ENCODE results near the gene THOP1.

Gene THOP1

GRCh38 chr19:2785244-2785997, at the start of gene THOP1:
TSS of gene THOP1 (plus strand) at chr19:2785503. CDS start at chr19:2785663, 160 bp downstream.
- DNase-seq (ENCODE audit: low read depth, low spot score), result peak; percentile 99

- no peak for DNase-seq (ENCODE audit: low read depth, low spot score)
Measured at GRCh38 chr19:2736550-2737190, 48.6 kb upstream of the THOP1 start.

GRCh38 chr19:2739602-2740313, 45.5 kb upstream of the THOP1 start, which contains the start of gene SLC39A3:
TSS of gene SLC39A3 (minus strand) at chr19:2740017. CDS start at chr19:2737257, 2,760 bp downstream.
- peak; percentile 99 for DNase-seq (ENCODE audit: low read depth, low spot score)

- no peak for DNase-seq (ENCODE audit: low read depth, low spot score)
Measured at GRCh38 chr19:2740314-2740656, 45.0 kb upstream of the THOP1 start.

- no peak for DNase-seq (ENCODE audit: low read depth, low spot score)
Measured at GRCh38 chr19:2743099-2743498, 42.2 kb upstream of the THOP1 start.

GRCh38 chr19:2744113-2744512, 41.2 kb upstream of the THOP1 start:
- no peak for DNase-seq (ENCODE audit: low read depth, low spot score)

- DNase-seq (ENCODE audit: low read depth, low spot score), result no peak
Measured at GRCh38 chr19:2747349-2747748, 38.0 kb upstream of the THOP1 start.

- no peak for DNase-seq (ENCODE audit: low read depth, low spot score)
Measured at GRCh38 chr19:2750808-2751437, 34.4 kb upstream of the THOP1 start.

- DNase-seq (ENCODE audit: low read depth, low spot score), result no peak
Measured at GRCh38 chr19:2751438-2751830, 33.9 kb upstream of the THOP1 start.

GRCh38 chr19:2754659-2755447, 30.4 kb upstream of the THOP1 start:
- no peak for DNase-seq (ENCODE audit: low read depth, low spot score)

- no peak for DNase-seq (ENCODE audit: low read depth, low spot score)
Measured at GRCh38 chr19:2755448-2755705, 29.9 kb upstream of the THOP1 start.

- DNase-seq (ENCODE audit: low read depth, low spot score), result no peak
Measured at GRCh38 chr19:2755811-2756210, 29.5 kb upstream of the THOP1 start.

- no peak for DNase-seq (ENCODE audit: low read depth, low spot score)
Measured at GRCh38 chr19:2756477-2756876, 28.8 kb upstream of the THOP1 start.

- no peak for DNase-seq (ENCODE audit: low read depth, low spot score)
Measured at GRCh38 chr19:2756921-2757881, 28.1 kb upstream of the THOP1 start.

GRCh38 chr19:2758601-2759313, 26.5 kb upstream of the THOP1 start:
- DNase-seq (ENCODE audit: low read depth, low spot score), result no peak

- no peak for DNase-seq (ENCODE audit: low read depth, low spot score)
Measured at GRCh38 chr19:2759362-2759761, 25.9 kb upstream of the THOP1 start.

GRCh38 chr19:2759965-2760364, 25.3 kb upstream of the THOP1 start:
- DNase-seq (ENCODE audit: low read depth, low spot score), result no peak

GRCh38 chr19:2761309-2761677, 24.0 kb upstream of the THOP1 start:
- no peak for DNase-seq (ENCODE audit: low read depth, low spot score)

- DNase-seq (ENCODE audit: low read depth, low spot score), result no peak
Measured at GRCh38 chr19:2761876-2762782, 23.2 kb upstream of the THOP1 start.
